NB4 (cell line): Measurements from ENCODE around the gene ZNF141.

Experiments
- CTCF ChIP-seq: IDR thresholded peaks from one replicate; pipeline ENCODE4 v1.5.1; 2012; ENCODE audit warnings: low read depth, low read length
- MYC ChIP-seq: IDR thresholded peaks from 2 replicates; pipeline ENCODE4 v1.6.1; 2011; ENCODE audit warnings: low read depth, low read length

GRCh38 chr4:386708-387105, 49.1 kb downstream of the ZNF141 start:
- TF ChIP-seq MYC, result no peak
- no peak for TF ChIP-seq CTCF
